Cardiac muscle cell (in vitro differentiated cells and primary cell): Measurements from ENCODE around the gene SYT7. TPM values are rescaled to one million over a fixed set of nuclear protein-coding genes. Genes with fewer than 3 reads are reported as not detected.

Experiments used
- DNase-seq, 2 donors: peaks; one replicate each; pipeline versions ENCODE4 v3.0.0 to v3.0.0-alpha.2; 2010 to 2017; ENCODE audit warnings: low read depth in 1 of 2, low spot score in 1 of 2
- H3K27ac ChIP-seq: fragments of 200-600 bp; sonication (generic); 2 replicates; pipeline ENCODE4 v1.5.1; 2016
- H3K27me3 ChIP-seq: fragments of 200-600 bp; sonication (generic); 2 replicates; pipeline ENCODE4 v1.6.0; 2016; ENCODE audit warnings: control low read depth
- H3K36me3 ChIP-seq: fragments of 200-600 bp; sonication (generic); 2 replicates; pipeline ENCODE4 v1.5.1; 2016; ENCODE audit warnings: control low read depth
- H3K4me1 ChIP-seq: fragments of 200-600 bp; sonication (generic); 2 replicates; pipeline ENCODE4 v1.8.1; 2017; ENCODE audit warnings: low read depth, mild to moderate bottlenecking, mixed run types
- H3K4me3 ChIP-seq: fragments of 200-600 bp; sonication (generic); 2 replicates; pipeline ENCODE4 v1.5.1; 2016; ENCODE audit warnings: mild to moderate bottlenecking
- H3K9me3 ChIP-seq: fragments of 200-600 bp; sonication (generic); 2 replicates; pipeline ENCODE4 v1.5.1; 2017; ENCODE audit warnings: low read depth, mild to moderate bottlenecking, control low read depth
- polyA plus RNA-seq: library from polyadenylated mRNA; unstranded; fragments of >200 nt; fragmentation: Nextera tagmentation; extraction: Ambion mirVana; gene quantifications from 2 replicates; pipeline ENCODE4 v1.2.1, GENCODE V29; 2016
- total RNA-seq: library from RNA; depleted of rRNA; stranded (reverse); fragments of >200 nt; gene quantifications from 2 replicates; pipeline ENCODE4 v1.2.3, GENCODE V29; 2016
- TF ChIP-seq, protein P1 (sequence below): IDR thresholded peaks from 2 replicates; pipeline ENCODE4 v1.5.1; 2012; ENCODE audit warnings: low read depth, mild to moderate bottlenecking, low read length

Gene SYT7
- total and polyA plus RNA-seq, 2 experiments from 2014 or later = 6.3 to 12.1 TPM

DNA sequence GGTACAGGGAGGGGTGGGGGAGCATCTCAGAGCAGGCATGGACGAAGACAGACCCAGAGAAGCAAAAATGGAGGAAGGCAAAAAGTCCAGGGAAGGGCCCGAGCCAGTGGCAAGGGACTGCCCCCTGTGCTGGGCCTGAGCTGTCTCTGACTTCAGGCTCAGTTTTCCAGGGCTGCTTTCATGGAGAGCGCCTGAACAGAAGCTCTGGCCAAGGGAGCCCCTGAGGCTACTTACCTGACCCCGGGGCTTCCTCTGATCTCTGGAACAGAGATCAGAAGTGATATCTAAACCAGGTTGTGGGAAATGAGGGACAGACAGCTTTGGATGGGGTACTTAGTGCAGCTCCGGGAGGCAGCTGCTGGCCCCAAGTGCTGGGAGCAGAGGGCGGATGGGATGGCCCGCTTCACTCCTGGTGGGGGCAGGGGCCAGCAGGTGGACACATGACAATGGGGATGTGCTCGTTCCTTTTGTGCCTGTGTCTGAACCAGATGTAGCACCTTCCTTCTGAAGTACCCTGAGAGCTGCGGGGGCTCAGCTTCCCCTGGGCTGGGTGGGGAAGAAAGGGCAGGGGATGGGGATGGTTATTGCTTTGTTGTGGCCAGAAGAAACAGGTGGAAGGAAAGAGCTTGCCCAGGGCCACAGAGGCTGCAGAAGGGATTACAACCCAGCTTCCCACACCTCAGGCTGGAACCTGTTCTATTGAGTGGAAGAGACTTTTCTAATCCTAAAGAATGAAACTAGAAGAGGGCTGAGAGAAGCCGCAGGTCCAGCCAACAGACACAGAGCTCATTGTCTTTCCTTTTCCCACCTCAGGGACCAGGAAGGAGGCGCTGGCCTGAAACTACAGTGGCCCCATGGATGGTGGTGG lies 66.6 kb downstream of the SYT7 start:
- no peak for DNase-seq
- TF ChIP-seq, protein P1, sequence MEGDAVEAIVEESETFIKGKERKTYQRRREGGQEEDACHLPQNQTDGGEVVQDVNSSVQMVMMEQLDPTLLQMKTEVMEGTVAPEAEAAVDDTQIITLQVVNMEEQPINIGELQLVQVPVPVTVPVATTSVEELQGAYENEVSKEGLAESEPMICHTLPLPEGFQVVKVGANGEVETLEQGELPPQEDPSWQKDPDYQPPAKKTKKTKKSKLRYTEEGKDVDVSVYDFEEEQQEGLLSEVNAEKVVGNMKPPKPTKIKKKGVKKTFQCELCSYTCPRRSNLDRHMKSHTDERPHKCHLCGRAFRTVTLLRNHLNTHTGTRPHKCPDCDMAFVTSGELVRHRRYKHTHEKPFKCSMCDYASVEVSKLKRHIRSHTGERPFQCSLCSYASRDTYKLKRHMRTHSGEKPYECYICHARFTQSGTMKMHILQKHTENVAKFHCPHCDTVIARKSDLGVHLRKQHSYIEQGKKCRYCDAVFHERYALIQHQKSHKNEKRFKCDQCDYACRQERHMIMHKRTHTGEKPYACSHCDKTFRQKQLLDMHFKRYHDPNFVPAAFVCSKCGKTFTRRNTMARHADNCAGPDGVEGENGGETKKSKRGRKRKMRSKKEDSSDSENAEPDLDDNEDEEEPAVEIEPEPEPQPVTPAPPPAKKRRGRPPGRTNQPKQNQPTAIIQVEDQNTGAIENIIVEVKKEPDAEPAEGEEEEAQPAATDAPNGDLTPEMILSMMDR = no peak
- no peaks in the 10 kb centered on the region for H3K9me3 ChIP-seq
- H3K4me3 ChIP-seq = no peak overlapping the region
- H3K36me3 ChIP-seq = no peaks in the 10 kb centered on the region
- peaks cover 4% of the 10 kb centered on the region for H3K4me1 ChIP-seq
- H3K27me3 ChIP-seq = peaks cover 18% of the 10 kb centered on the region
- no peak overlapping the region for H3K27ac ChIP-seq

DNA sequence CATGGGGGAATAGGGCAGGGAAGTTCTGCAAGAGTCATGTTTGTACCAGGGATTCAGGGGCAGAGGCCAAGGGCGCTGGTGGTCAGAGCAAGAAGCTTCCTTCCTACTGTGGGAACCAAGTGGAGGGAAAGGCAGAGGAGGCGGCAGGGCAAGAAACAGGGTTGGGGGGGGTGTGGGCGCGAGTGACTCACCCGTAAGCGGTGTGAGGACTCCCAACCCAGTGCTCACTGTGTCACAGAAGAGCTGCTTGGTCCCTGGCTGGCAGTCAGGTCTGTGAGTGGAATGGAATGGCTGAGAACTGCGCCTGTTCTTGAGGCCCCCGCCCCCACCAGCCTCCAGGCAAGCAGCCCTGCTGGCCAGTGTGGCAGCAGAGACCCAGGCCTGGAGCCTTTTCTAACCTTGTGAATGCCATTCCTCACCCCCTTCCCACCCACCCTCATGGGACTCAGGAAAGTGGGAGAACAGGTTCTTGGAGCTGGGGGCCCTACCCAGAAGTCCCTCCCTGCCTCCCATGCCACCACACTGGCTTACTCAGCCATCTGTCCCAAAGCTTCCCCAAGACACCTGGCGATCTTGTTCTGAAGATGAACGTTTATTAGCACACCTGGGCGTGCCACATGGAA lies 67.6 kb downstream of the SYT7 start:
- Histone ChIP-seq H3K27me3 (peaks cover 26% of the 10 kb centered on the region), H3K36me3 (no peaks in the 10 kb centered on the region), H3K4me1 (peaks cover 4% of the 10 kb centered on the region), H3K4me3 (no peak overlapping the region), H3K9me3 (no peaks in the 10 kb centered on the region), H3K27ac (no peak overlapping the region)
- DNase-seq = no peak
- TF ChIP-seq, protein P1 = no peak

DNA sequence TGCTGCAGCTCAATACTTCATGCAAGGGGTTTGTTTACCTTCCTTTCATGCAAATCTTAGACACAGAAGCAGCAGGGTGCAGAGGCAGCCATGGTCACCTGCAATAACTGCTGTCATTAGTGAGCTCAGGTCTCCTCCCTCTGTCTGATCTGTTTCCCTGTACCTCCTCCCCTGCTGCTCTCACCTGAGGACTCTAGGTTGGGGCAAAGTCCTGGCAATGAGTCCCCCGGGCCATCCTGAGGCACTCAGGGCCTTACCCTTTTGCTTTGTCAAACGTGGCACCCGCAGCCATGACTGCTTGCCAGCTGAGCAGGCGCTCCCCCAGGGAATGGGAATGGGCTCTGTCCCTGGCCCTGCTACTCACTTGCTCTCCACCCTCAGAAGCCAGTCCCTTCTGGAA lies 68.4 kb downstream of the SYT7 start:
- DNase-seq = no peak
- Histone ChIP-seq H3K4me1 (peaks cover 4% of the 10 kb centered on the region), H3K36me3 (no peaks in the 10 kb centered on the region), H3K27ac (no peak overlapping the region), H3K9me3 (no peaks in the 10 kb centered on the region), H3K4me3 (no peak overlapping the region), H3K27me3 (peaks cover 34% of the 10 kb centered on the region)
- TF ChIP-seq, protein P1 = no peak

DNA sequence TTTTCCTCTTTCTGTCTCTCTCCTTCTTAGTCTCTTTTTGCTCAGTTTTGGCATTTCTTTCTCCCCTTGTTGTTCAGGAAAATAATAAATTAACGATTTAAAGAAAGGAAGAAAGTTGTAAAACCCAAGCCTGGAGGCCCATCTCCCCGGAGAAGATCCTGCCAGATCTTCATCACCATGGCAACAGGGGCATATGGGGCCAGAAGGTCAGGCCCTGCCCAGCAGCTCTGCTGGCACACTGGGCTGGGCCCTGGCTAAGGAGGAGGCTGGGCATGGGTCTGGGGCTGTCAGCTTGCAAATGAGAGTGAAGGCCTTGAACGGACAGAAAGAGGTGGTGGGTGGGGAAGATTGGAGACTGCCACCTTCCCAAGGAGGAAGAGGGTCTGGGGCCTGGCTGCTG lies 69.5 kb downstream of the SYT7 start:
- H3K36me3 ChIP-seq = no peaks in the 10 kb centered on the region
- H3K4me3 ChIP-seq = no peak overlapping the region
- no peak for DNase-seq
- H3K4me1 ChIP-seq = peaks cover 4% of the 10 kb centered on the region
- peaks cover 44% of the 10 kb centered on the region for H3K27me3 ChIP-seq
- TF ChIP-seq, protein P1 = no peak
- no peak overlapping the region for H3K27ac ChIP-seq
- no peaks in the 10 kb centered on the region for H3K9me3 ChIP-seq

DNA sequence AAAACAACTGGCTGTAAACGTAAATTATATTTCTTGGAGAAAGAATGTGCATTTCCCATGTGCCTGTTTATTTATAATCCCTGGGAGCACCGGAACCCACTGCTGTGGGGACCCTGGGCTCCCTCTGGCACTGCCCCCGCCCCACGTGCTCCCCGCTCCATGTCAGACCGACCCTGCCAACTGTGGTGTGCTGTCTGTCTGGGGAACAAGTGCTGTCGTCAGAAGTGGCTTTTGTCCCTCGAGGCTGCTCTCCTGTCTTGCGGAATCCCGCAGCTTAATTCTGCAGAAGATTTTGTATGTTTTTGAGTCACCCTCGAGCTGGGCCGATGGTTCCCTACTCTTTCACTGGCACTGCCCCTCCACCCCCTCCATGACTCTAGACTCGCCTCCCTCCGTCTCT lies 69.9 kb downstream of the SYT7 start:
- H3K4me3 ChIP-seq = no peak overlapping the region
- no peaks in the 10 kb centered on the region for H3K9me3 ChIP-seq
- H3K27me3 ChIP-seq = peaks cover 48% of the 10 kb centered on the region
- TF ChIP-seq, protein P1 = no peak
- peaks cover 4% of the 10 kb centered on the region for H3K4me1 ChIP-seq
- no peak for DNase-seq
- H3K36me3 ChIP-seq = no peaks in the 10 kb centered on the region
- H3K27ac ChIP-seq = no peak overlapping the region
